HG03378 (cell line): ENCODE results near the gene MTUS2.

Source experiments
- ATAC-seq: cut with Tn5 transposase; IDR thresholded peaks from one replicate; pipeline ENCODE4 v1.9.1; 2021; ENCODE audit warnings: mild to moderate bottlenecking, moderate library complexity; ENCODE audit not compliant: unreplicated experiment

Gene MTUS2

DNA sequence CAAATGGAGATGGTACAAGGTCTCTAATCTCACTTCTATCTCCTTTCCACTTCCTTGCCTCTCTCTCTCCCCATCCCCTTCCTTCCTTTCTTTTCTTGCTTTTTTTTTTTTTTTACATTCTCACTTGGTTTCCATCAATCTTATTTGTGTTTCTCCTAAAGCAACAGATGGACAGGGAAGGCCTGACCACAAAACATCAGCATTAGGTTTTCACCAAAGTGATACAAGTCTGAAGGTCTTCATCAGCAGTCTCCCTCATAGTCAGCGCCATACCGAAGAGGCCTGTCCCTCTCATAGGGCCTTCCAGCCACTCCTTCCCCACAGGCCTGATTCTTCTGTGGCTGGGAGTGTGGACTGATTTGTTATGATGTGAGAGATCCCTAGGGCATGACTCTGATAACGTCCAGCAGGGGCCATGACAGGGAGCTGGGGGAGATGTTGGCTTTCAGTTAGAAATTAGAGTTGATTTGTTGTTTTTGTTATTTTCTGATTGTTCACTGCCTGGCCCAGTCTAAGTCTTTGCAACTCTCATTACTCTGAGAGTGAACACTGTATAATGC is 616.7 kb downstream of the MTUS2 start:
- ATAC-seq: no peak

GRCh38 chr13:29438769-29439168 is 618.6 kb downstream of the MTUS2 start:
- no peak for ATAC-seq

GRCh38 chr13:29439601-29440388 is 619.7 kb downstream of the MTUS2 start:
- ATAC-seq: no peak

GRCh38 chr13:29441306-29441705 is 621.2 kb downstream of the MTUS2 start:
- ATAC-seq: no peak

DNA sequence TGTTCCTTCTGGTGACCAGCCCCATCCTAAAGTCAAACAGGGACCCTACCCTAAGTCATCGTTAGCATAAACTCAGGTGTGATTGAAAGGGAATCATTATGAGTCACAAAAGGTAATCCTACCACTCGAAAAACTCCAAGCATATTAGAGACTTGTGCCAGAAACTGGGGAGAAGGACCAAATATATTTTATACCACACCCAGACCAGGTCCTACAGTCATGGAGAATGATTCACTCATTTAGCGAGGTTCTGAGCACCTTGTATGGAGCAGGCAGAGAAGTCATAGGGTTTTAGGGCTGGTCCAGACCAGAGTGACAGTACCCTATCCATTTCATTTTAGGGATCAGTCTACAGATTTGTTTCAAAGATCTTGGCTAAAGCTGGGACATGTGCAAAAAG is 625.9 kb downstream of the MTUS2 start:
- ATAC-seq: no peak

DNA sequence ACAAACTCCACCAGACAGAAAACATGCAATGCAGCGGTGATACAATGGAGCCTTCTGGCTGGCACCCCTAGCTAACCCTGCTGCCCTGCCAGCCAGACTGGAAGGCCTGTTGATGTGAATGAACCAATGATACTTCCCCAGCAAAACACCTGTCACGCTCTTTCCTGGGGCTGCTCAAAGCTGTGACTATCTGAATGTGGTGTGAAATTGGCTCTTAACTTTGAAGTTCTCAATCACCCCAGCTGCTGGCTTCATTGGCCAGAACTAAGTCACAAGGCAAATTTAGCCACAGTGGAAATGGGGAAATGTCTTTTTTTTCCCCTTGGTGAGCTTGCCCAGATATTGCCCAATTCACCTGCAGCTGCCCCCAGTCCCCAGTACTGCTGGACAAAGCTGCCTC is 628.0 kb downstream of the MTUS2 start:
- no peak for ATAC-seq

- no peak for ATAC-seq
Observed at GRCh38 chr13:29449726-29450125, 629.6 kb downstream of the MTUS2 start.

DNA sequence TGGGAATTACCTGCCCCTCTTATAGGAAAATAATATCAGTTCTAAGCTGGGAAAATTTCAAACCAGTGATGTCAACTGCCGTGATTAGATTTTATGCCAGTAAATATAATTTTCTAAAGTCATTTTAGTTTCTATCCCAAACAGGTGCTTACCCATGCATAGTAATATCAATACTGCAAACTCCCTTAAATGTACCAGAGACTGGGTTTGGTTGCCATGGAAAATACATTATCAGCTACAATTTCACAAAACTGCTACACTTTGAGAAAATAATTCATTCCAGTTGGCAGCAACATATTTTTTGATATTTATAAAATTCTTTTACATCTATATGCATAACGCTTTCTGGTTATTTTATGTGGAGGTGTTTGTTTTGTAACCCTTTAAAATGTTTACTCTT is 631.8 kb downstream of the MTUS2 start:
- no peak for ATAC-seq

DNA sequence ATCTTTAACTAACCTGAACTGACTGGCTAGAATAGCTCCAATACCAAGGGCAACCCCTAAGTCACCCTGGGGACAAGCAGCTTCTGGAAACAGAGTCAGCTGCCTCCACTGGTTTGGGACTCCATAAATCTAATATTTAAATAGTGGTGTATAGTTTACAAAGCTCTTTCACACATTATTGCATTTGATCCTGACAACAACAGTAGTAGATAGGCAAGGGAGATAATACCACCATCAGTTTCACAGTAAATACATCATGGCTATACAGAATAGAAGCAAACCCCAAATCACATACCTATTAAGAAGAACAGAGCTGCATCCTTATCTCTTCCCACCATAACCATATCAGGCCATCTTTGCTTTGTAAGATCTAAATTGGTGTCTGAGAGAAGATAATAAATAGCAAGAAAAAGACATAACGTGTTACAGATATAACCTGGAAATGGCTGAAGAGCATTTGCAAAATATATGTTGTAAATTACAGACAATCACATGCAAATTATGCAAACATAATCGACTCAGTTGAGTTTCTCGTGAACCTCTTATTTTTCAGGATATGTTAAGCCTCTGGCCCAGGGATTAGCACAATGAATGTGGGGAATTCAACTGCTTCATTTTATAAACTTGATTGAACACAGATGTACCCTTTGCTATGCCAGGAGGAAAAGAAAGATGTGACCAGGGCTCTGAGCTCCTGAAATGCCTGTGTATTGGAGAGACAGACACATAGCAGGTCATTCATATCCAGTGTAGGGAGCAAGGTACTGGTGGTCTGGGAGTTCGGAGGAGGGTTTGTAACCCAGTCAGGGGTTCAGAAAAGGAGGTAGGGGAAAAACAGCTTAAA is 632.9 kb downstream of the MTUS2 start:
- no peak for ATAC-seq

- ATAC-seq: no peak
Observed at GRCh38 chr13:29453617-29454011, 633.5 kb downstream of the MTUS2 start.

GRCh38 chr13:29454931-29455481 is 634.9 kb downstream of the MTUS2 start:
- no peak for ATAC-seq

DNA sequence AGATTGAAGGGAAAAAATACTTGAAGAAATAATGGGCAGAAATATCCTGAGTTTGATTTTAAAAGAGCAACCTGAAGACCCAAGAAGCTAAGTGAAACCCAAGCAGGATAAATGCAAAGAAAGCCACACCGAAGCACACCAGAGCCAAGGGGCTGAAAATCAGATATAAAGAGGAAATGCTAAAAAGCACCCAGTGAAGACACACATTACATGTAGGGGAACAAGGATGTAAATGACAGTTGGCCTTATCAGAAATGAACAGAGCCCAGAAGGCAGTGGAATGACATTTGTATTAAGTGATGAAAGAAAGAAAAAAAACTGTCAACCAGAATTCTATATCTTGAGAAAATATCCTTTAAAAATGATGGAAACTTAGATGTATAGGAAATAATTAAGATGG is 636.3 kb downstream of the MTUS2 start:
- ATAC-seq: no peak

DNA sequence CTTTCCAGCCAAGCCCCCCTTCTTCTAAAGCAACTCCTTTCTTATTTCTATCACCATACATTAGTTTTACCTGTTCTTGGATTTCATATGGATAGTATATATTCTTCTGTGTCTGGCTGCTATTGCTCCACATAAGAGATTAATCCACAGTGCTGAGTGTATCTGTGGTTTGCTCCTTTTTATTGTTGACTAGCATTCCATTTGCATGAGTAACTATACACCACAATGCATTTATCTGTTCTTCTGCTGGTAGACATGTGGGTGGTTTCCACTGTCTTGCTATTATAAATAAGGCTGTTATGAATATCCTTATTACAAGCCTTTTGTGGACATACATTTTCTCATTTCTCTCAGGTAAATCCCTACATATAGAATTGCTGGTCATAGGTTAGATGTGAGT is 637.2 kb downstream of the MTUS2 start:
- no peak for ATAC-seq

- no peak for ATAC-seq
Observed at GRCh38 chr13:29458419-29458818, 638.3 kb downstream of the MTUS2 start.

- no peak for ATAC-seq
Observed at GRCh38 chr13:29459813-29460355, 639.7 kb downstream of the MTUS2 start.

- no peak for ATAC-seq
Observed at GRCh38 chr13:29464105-29464679, 644.1 kb downstream of the MTUS2 start.

DNA sequence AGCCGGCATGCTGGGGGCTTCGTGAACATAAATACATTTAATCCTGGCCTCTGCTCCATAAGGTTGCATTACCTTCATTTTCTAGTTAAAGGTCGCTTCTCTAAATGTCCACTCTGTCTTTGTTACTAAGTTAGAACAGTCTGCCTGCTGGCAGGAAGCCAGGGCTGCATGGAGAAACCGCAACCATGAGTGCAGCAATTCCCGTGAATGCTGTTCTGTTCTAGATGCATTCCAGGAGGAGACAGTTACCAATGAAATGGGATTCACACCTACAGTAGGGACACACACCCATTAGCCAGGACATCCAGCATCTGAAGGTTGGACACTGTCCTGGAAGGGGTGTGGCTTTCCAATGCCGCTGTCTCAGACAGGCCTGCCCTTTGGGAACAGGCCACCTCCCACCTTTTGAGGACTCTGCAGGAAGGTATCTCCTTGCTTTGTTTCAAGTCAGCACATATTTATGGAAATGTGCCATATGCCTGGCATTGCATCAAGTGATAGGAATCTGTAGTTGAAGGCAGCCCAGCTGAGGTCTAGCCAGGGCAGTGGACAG is 645.7 kb downstream of the MTUS2 start:
- ATAC-seq: no peak

GRCh38 chr13:29471551-29471950 is 651.4 kb downstream of the MTUS2 start:
- no peak for ATAC-seq

GRCh38 chr13:29472332-29472961 is 652.3 kb downstream of the MTUS2 start:
- no peak for ATAC-seq

- no peak for ATAC-seq
Observed at GRCh38 chr13:29473166-29473565, 653.0 kb downstream of the MTUS2 start.
